Measurements from ENCODE around the gene PLD4.

DNA sequence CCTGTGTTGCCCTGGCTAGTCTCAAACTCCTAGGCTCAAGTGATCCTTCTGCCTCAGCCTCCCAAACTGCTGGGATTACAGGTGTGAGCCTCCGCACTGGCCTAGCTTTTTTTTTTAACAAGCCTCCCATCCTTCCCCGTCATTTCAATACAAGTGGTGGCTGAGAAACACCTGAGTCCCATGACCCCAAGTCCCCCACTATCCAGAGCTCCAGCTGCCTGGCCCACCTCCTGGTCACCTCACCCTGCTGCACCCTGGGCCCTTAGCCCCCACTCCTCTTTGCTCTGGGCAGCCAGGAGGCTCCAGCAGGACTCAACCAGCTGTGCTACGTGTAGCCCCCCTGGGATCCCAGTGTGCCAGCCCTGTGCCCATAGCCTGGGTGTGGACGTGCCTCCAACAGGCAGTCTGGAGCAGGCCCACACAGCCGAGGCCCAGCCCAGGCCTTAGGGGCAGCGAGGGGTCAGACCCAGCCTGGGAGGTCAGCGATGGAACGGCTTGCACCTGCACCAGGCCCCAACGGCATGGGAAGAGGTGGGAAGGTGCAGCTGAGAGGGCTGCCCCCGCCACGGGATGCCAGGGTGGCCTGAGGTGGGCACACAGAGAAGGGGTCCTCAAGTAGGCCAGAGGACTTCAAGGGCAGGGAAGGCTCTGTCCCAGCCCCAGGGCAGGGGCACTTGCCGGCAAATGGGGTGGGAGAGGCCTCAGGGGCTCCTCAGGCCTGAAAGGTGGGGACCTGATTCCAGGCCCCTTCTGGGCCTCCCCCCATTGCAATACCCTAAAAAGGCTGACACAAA, 47.0 kb downstream of the PLD4 start:
- TF ChIP-seq SP1 (IDR thresholded peaks at IDR 0.05) (no peak), FOXA1 (IDR thresholded peaks at IDR 0.05) (no peak)
